Measurements from ENCODE around the gene CPSF4L.

CPSF4L gene

GRCh38 chr17:73280191-73280590, 18.5 kb upstream of the CPSF4L start:
- Histone ChIP-seq H3K36me3 (ENCODE audit: insufficient read depth, low read length) (no peaks in the 10 kb centered on the region), H3K4me3 (ENCODE audit: low read length) (no peak overlapping the region), H3K9me3 (ENCODE audit: insufficient read depth, low read depth, low read length) (no peaks in the 10 kb centered on the region), H3K4me1 (ENCODE audit: insufficient read depth, low read length) (peaks cover 19% of the 10 kb centered on the region), H3K9ac (ENCODE audit: low read depth, low read length) (no peak overlapping the region), H3K27me3 (ENCODE audit: insufficient read depth, low read length) (no peaks in the 10 kb centered on the region), H3K27ac (ENCODE audit: low read depth, low read length) (no peak overlapping the region)
- 97% methylated on average over 12 of the region's 12 CpGs for WGBS

- H3K27ac ChIP-seq (ENCODE audit: low read depth, low read length), result no peak overlapping the region
Observed at GRCh38 chr17:73279704-73280103, 18.0 kb upstream of the CPSF4L start.

DNA sequence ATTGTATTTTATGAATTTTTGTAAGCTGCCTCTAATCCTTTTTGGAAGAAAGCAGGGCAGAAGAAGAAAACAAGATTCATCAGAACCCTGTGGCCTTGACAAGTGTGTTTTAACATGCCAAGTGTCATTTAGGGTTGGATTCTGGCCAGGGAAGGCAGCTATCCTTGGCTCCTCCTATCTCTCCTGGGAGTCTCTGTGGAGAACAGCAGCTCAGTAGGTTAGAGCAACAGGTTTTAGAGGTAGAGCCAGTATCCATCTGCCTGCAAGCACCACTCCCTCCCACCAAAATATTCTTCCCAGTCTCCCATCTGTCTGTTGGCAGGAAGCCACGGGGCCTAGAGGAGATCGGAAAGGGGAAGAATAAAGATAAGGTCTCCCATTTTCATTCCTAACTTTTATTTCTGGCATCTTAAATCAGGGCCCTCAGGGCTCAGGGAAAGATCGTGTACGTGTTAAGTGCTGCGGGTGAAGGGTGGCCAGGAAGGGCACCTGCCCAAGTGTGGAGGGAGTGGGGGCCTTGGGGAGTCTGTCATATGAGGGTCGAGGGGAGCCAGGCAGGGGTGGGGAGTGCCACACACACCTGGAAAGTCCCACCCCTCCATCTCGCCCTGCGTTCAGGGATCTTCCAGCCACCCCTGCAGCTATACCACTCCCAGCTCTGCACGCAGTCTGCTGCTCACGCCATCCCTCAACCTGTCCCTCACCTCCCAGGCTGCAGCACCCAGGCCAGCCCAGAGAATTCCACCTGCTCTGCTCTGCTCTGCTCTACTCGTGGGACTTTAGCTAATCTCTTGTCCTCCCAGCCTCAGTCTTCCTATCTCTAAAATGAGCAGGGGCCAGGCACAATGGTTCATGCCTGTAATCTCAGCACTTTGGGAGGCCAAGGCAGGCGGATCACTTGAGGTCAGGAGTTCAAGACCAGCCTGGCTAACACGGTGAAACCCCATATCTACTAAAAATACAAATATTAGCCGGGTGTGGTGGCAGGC, 17.1 kb upstream of the CPSF4L start:
- Histone ChIP-seq H3K36me3 (ENCODE audit: insufficient read depth, low read length) (no peaks in the 10 kb centered on the region), H3K9ac (ENCODE audit: low read depth, low read length) (no peak overlapping the region), H3K4me1 (ENCODE audit: insufficient read depth, low read length) (peaks cover 11% of the 10 kb centered on the region), H3K9me3 (ENCODE audit: insufficient read depth, low read depth, low read length) (no peaks in the 10 kb centered on the region), H3K4me3 (ENCODE audit: low read length) (no peak overlapping the region), H3K27me3 (ENCODE audit: insufficient read depth, low read length) (no peaks in the 10 kb centered on the region), H3K27ac (ENCODE audit: low read depth, low read length) (no peak overlapping the region)
- 75% methylated on average over 14 of the region's 14 CpGs for WGBS

More at GRCh38 chr17:73279704-73280103, 18.0 kb upstream of the CPSF4L start:
- H3K4me1 ChIP-seq (ENCODE audit: insufficient read depth, low read length), result peaks cover 19% of the 10 kb centered on the region
- H3K36me3 ChIP-seq (ENCODE audit: insufficient read depth, low read length), result no peaks in the 10 kb centered on the region
- H3K9ac ChIP-seq (ENCODE audit: low read depth, low read length), result no peak overlapping the region
- no peaks in the 10 kb centered on the region for H3K27me3 ChIP-seq (ENCODE audit: insufficient read depth, low read length)
- no peaks in the 10 kb centered on the region for H3K9me3 ChIP-seq (ENCODE audit: insufficient read depth, low read depth, low read length)
- WGBS, result 91% methylated on average over 7 of the region's 7 CpGs
- no peak overlapping the region for H3K4me3 ChIP-seq (ENCODE audit: low read length)

GRCh38 chr17:73278049-73278464, 16.4 kb upstream of the CPSF4L start:
- H3K4me1 ChIP-seq (ENCODE audit: insufficient read depth, low read length), result peaks cover 5% of the 10 kb centered on the region; the same call in 1 of the 2 replicates
- no peaks in the 10 kb centered on the region for H3K27me3 ChIP-seq (ENCODE audit: insufficient read depth, low read length)
- WGBS, result 91% methylated on average over 7 of the region's 7 CpGs
- no peak overlapping the region for H3K4me3 ChIP-seq (ENCODE audit: low read length)
- no peak overlapping the region for H3K27ac ChIP-seq (ENCODE audit: low read depth, low read length)
- no peaks in the 10 kb centered on the region for H3K36me3 ChIP-seq (ENCODE audit: insufficient read depth, low read length)
- no peaks in the 10 kb centered on the region for H3K9me3 ChIP-seq (ENCODE audit: insufficient read depth, low read depth, low read length)
- no peak overlapping the region for H3K9ac ChIP-seq (ENCODE audit: low read depth, low read length)

GRCh38 chr17:73274490-73274889, 12.8 kb upstream of the CPSF4L start:
- no peak overlapping the region for H3K4me3 ChIP-seq (ENCODE audit: low read length)
- H3K9ac ChIP-seq (ENCODE audit: low read depth, low read length), result no peak overlapping the region
- H3K9me3 ChIP-seq (ENCODE audit: insufficient read depth, low read depth, low read length), result 0 out of 2 replicates have a peak, but pooled peaks cover 5% of the 10 kb centered on the region
- no peak overlapping the region for H3K27ac ChIP-seq (ENCODE audit: low read depth, low read length)
- 94% methylated on average over 4 of the region's 4 CpGs for WGBS
- H3K4me1 ChIP-seq (ENCODE audit: insufficient read depth, low read length), result peaks cover 5% of the 10 kb centered on the region; the same call in 1 of the 2 replicates
- H3K36me3 ChIP-seq (ENCODE audit: insufficient read depth, low read length), result no peaks in the 10 kb centered on the region
- H3K27me3 ChIP-seq (ENCODE audit: insufficient read depth, low read length), result no peaks in the 10 kb centered on the region

DNA sequence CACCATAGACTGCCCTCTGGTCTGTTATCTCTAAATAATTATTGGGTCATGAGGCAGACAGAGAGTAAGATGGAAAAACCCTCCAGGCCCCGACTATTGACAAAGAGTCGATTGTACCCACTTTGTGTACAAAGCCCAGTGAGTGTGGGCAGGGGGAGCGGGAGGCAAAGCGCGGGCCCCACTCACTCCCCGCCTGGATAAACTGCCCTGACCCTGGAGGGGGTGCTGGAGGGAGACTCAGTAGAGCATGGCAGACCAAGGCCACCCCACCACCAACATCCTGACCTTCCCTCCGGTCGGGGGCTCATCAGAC, 11.2 kb upstream of the CPSF4L start:
- Histone ChIP-seq H3K9me3 (ENCODE audit: insufficient read depth, low read depth, low read length) (0 out of 2 replicates have a peak, but pooled peaks cover 5% of the 10 kb centered on the region), H3K27ac (ENCODE audit: low read depth, low read length) (no peak overlapping the region), H3K9ac (ENCODE audit: low read depth, low read length) (no peak overlapping the region), H3K36me3 (ENCODE audit: insufficient read depth, low read length) (no peaks in the 10 kb centered on the region), H3K4me3 (ENCODE audit: low read length) (no peak overlapping the region), H3K27me3 (ENCODE audit: insufficient read depth, low read length) (no peaks in the 10 kb centered on the region), H3K4me1 (ENCODE audit: insufficient read depth, low read length) (no peaks in the 10 kb centered on the region)
- 94% methylated on average over 8 of the region's 8 CpGs for WGBS

DNA sequence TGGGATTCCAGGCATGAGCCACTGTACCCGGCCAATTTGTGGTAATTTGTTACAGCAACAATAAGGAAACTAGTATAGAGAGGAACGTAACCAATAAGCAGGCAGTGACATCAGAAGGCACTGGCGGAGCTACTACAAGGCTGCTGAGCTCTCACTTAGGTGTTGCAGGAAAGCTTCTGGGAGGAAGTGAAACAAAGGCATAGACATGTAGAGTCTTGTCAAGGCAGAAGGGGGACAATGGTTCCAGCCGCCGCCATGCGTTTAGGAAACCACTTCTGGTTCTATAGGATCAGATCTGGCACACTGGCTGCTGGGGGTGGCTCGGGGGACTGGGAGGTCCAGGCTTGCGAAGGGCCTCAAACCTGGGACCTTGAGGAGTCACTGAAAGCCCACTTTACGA, 9.4 kb upstream of the CPSF4L start:
- 92% methylated on average over 9 of the region's 9 CpGs for WGBS
- no peak overlapping the region for H3K9ac ChIP-seq (ENCODE audit: low read depth, low read length)
- H3K4me3 ChIP-seq (ENCODE audit: low read length), result no peak overlapping the region
- no peaks in the 10 kb centered on the region for H3K27me3 ChIP-seq (ENCODE audit: insufficient read depth, low read length)
- H3K9me3 ChIP-seq (ENCODE audit: insufficient read depth, low read depth, low read length), result 0 out of 2 replicates have a peak, but pooled peaks cover 5% of the 10 kb centered on the region
- H3K4me1 ChIP-seq (ENCODE audit: insufficient read depth, low read length), result no peaks in the 10 kb centered on the region
- H3K27ac ChIP-seq (ENCODE audit: low read depth, low read length), result no peak overlapping the region
- H3K36me3 ChIP-seq (ENCODE audit: insufficient read depth, low read length), result no peaks in the 10 kb centered on the region

DNA sequence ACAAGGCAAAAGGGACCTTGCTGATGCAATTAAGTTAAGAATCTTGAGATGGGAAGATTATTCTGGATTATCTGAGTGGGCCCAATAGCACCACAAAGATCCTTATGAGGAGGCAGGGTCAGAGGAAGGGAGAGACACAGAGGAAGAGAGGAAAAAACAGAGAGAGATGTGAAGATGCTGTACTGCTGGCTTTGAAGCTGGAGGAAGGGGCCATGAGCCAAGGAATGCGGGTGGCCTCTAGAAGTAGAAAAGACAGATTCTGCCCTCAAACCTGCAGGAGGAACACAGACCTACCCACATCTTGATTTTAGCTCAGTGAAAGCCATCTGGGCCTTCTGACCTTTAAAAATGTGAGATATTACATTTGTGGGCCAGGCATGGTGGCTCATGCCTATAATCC, 8.1 kb upstream of the CPSF4L start:
- no peaks in the 10 kb centered on the region for H3K36me3 ChIP-seq (ENCODE audit: insufficient read depth, low read length)
- H3K27ac ChIP-seq (ENCODE audit: low read depth, low read length), result no peak overlapping the region
- H3K9me3 ChIP-seq (ENCODE audit: insufficient read depth, low read depth, low read length), result 0 out of 2 replicates have a peak, but pooled peaks cover 5% of the 10 kb centered on the region
- no peaks in the 10 kb centered on the region for H3K4me1 ChIP-seq (ENCODE audit: insufficient read depth, low read length)
- H3K9ac ChIP-seq (ENCODE audit: low read depth, low read length), result no peak overlapping the region
- H3K27me3 ChIP-seq (ENCODE audit: insufficient read depth, low read length), result no peaks in the 10 kb centered on the region
- 88% methylated on average over 1 of the region's 1 CpG for WGBS
- H3K4me3 ChIP-seq (ENCODE audit: low read length), result no peak overlapping the region

- Histone ChIP-seq H3K27me3 (ENCODE audit: insufficient read depth, low read length) (no peaks in the 10 kb centered on the region), H3K9me3 (ENCODE audit: insufficient read depth, low read depth, low read length) (0 out of 2 replicates have a peak, but pooled peaks cover 5% of the 10 kb centered on the region), H3K9ac (ENCODE audit: low read depth, low read length) (no peak overlapping the region), H3K4me1 (ENCODE audit: insufficient read depth, low read length) (no peaks in the 10 kb centered on the region), H3K36me3 (ENCODE audit: insufficient read depth, low read length) (no peaks in the 10 kb centered on the region), H3K4me3 (ENCODE audit: low read length) (no peak overlapping the region), H3K27ac (ENCODE audit: low read depth, low read length) (no peak overlapping the region)
Observed at GRCh38 chr17:73269329-73269615, 7.6 kb upstream of the CPSF4L start.

GRCh38 chr17:73268582-73269328, 7.1 kb upstream of the CPSF4L start:
- no peak overlapping the region for H3K9ac ChIP-seq (ENCODE audit: low read depth, low read length)
- no peak overlapping the region for H3K4me3 ChIP-seq (ENCODE audit: low read length)
- H3K36me3 ChIP-seq (ENCODE audit: insufficient read depth, low read length), result no peaks in the 10 kb centered on the region
- H3K4me1 ChIP-seq (ENCODE audit: insufficient read depth, low read length), result no peaks in the 10 kb centered on the region
- WGBS, result 88% methylated on average over 9 of the region's 9 CpGs
- H3K27ac ChIP-seq (ENCODE audit: low read depth, low read length), result no peak overlapping the region
- no peaks in the 10 kb centered on the region for H3K27me3 ChIP-seq (ENCODE audit: insufficient read depth, low read length)
- H3K9me3 ChIP-seq (ENCODE audit: insufficient read depth, low read depth, low read length), result 0 out of 2 replicates have a peak, but pooled peaks cover 5% of the 10 kb centered on the region
